ENCODE measurements around the gene P2RY2.

DNA sequence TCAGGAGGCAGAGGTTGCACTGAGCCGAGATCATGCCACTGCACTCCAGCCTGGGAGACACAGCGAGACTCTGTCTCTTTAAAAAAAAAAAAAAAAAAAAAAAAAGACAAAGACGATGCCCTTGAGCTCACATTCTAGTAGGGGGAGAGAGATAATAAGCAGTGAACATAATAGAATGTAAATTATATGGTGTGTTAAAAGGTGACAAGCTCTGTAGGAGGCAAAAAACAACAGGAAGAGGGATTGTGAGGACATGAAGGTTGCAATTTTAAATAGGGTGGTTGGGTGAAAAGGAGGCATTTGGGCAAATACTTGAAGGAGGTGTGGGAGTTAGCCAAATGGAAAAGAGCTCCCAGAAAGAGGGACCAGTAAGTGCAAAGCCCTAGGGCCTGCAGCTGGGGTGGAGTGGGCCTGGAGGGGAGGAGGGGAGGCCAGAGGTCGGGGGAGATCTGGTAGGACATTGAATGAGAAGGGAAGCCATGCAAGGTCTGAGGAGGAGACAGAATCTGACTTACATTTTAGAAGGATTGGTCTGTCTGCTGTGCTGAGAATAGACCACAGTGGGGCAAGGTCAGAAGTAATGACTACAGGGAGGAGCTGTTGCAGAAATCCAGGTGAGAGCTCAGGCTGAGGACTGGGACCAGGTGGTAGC is 26.6 kb downstream of the P2RY2 start:
- TF ChIP-seq, protein P1, sequence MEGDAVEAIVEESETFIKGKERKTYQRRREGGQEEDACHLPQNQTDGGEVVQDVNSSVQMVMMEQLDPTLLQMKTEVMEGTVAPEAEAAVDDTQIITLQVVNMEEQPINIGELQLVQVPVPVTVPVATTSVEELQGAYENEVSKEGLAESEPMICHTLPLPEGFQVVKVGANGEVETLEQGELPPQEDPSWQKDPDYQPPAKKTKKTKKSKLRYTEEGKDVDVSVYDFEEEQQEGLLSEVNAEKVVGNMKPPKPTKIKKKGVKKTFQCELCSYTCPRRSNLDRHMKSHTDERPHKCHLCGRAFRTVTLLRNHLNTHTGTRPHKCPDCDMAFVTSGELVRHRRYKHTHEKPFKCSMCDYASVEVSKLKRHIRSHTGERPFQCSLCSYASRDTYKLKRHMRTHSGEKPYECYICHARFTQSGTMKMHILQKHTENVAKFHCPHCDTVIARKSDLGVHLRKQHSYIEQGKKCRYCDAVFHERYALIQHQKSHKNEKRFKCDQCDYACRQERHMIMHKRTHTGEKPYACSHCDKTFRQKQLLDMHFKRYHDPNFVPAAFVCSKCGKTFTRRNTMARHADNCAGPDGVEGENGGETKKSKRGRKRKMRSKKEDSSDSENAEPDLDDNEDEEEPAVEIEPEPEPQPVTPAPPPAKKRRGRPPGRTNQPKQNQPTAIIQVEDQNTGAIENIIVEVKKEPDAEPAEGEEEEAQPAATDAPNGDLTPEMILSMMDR (IDR thresholded peaks at IDR 0.05), result no peak
- no peak for TF ChIP-seq NFATC4 (CRISPR knock-in tag; IDR thresholded peaks at IDR 0.05)
- TF ChIP-seq NR3C1 (CRISPR knock-in tag; conservative IDR thresholded peaks at IDR 0.05; ENCODE audit: low read depth), result no peak
- no peak for TF ChIP-seq SP1 (CRISPR knock-in tag; conservative IDR thresholded peaks at IDR 0.05)

All from WTC11 (cell line).